CD14-positive monocyte (primary cell): Measurements from ENCODE around the gene HS6ST2. TPM values are rescaled to one million over a fixed set of nuclear protein-coding genes. Genes with fewer than 3 reads are reported as not detected.

ENCODE experiments used
- DNase-seq, 3 donors: peaks; one replicate each; pipeline ENCODE4 v3.0.0-alpha.2; 2011 to 2022
- H2AFZ ChIP-seq: 2 replicates; pipeline ENCODE4 v1.6.0; 2012; ENCODE audit warnings: mild to moderate bottlenecking, low read depth, low read length, inconsistent platforms; ENCODE audit not compliant: insufficient read depth, poor library complexity, severe bottlenecking
- H3K27ac ChIP-seq, 2 donors: 1 replicate in 1 of 2; 2 replicates in 1 of 2; pipeline ENCODE4 v1.5.1; 2012 to 2013; ENCODE audit warnings: low read length in 2 of 2, control low read depth in 1 of 2, inconsistent platforms in 1 of 2, low read depth in 1 of 2, mild to moderate bottlenecking in 1 of 2
- H3K27me3 ChIP-seq, 2 donors: one replicate each; pipeline versions ENCODE4 v1.6.0 to v1.6.1; 2011 to 2013; ENCODE audit warnings: low read length in 2 of 2; ENCODE audit not compliant: control insufficient read depth in 2 of 2, insufficient read depth in 2 of 2
- H3K36me3 ChIP-seq, 2 donors: replicated peaks in 1 of 2; 1 replicate in 1 of 2; 2 replicates in 1 of 2; pipeline versions ENCODE4 v1.5.1 to v1.6.1; 2012 to 2013; ENCODE audit warnings: low read length in 2 of 2, control low read depth in 1 of 2, inconsistent platforms in 1 of 2, mild to moderate bottlenecking in 1 of 2; ENCODE audit not compliant: insufficient read depth in 2 of 2, control insufficient read depth in 1 of 2
- H3K4me1 ChIP-seq, 2 donors: 1 replicate in 1 of 2; 2 replicates in 1 of 2; pipeline versions ENCODE4 v1.5.1 to v1.6.1; 2012 to 2013; ENCODE audit warnings: low read length in 2 of 2, control low read depth in 1 of 2, inconsistent platforms in 1 of 2, mild to moderate bottlenecking in 1 of 2, moderate library complexity in 1 of 2; ENCODE audit not compliant: insufficient read depth in 2 of 2, control insufficient read depth in 1 of 2
- H3K4me2 ChIP-seq: replicated peaks from 2 replicates; pipeline ENCODE3; 2012; ENCODE audit warnings: low read length, moderate library complexity, mild to moderate bottlenecking; ENCODE audit not compliant: poor library complexity, severe bottlenecking; ENCODE audit errors: extremely low read depth
- H3K4me3 ChIP-seq, 3 experiments: fragments of 200-600 bp in 1 of 3; sonication (generic) in 1 of 3; replicated peaks in 1 of 3; 1 replicate in 2 of 3; 2 replicates in 1 of 3; pipeline ENCODE4 v1.5.1; 2011 to 2013; ENCODE audit warnings: low read length in 3 of 3, mild to moderate bottlenecking in 3 of 3, control low read depth in 2 of 3, low read depth in 2 of 3, inconsistent platforms in 1 of 3, moderate library complexity in 1 of 3
- H3K79me2 ChIP-seq: 2 replicates; pipeline ENCODE4 v1.6.0; 2012; ENCODE audit warnings: mild to moderate bottlenecking, control low read depth, inconsistent platforms, low read length, moderate library complexity; ENCODE audit not compliant: insufficient read depth
- H3K9ac ChIP-seq: 2 replicates; pipeline ENCODE4 v1.6.0; 2017; ENCODE audit warnings: low read length, mild to moderate bottlenecking; ENCODE audit not compliant: insufficient read depth, poor library complexity, severe bottlenecking
- H3K9me3 ChIP-seq, 2 donors: replicated peaks in 1 of 2; 1 replicate in 1 of 2; 2 replicates in 1 of 2; pipeline versions ENCODE4 v1.5.1 to v1.6.1; 2012 to 2013; ENCODE audit warnings: low read length in 2 of 2, control low read depth in 1 of 2; ENCODE audit not compliant: control insufficient read depth in 1 of 2, insufficient read depth in 1 of 2
- H4K20me1 ChIP-seq: 2 replicates; pipeline ENCODE4 v1.6.0; 2012; ENCODE audit warnings: mild to moderate bottlenecking, low read length, control low read depth, moderate library complexity; ENCODE audit not compliant: insufficient read depth
- H3K27ac Mint-ChIP-seq, 7 donors: one replicate each; pipeline ENCODE4 v1.8.0; 2020; ENCODE audit warnings: mild to moderate bottlenecking in 7 of 7, mixed read lengths in 7 of 7, moderate library complexity in 6 of 7, inconsistent platforms in 2 of 7
- H3K27me3 Mint-ChIP-seq, 3 donors: one replicate each; pipeline ENCODE4 v1.8.0; 2021 to 2022; ENCODE audit warnings: low read depth in 3 of 3, mild to moderate bottlenecking in 3 of 3, mixed read lengths in 3 of 3, moderate library complexity in 3 of 3, inconsistent platforms in 1 of 3
- H3K36me3 Mint-ChIP-seq, 2 donors: one replicate each; pipeline ENCODE4 v1.8.0; 2020; ENCODE audit warnings: mixed read lengths in 2 of 2, inconsistent platforms in 1 of 2, mild to moderate bottlenecking in 1 of 2
- H3K4me1 Mint-ChIP-seq: one replicate; pipeline ENCODE4 v1.8.0; 2020; ENCODE audit warnings: mild to moderate bottlenecking, mixed read lengths
- H3K4me3 Mint-ChIP-seq, 2 donors: one replicate each; pipeline ENCODE4 v1.8.0; 2020; ENCODE audit warnings: mild to moderate bottlenecking in 2 of 2, mixed read lengths in 2 of 2, moderate library complexity in 1 of 2
- H3K9me3 Mint-ChIP-seq, 7 donors: one replicate each; pipeline ENCODE4 v1.8.0; 2020 to 2022; ENCODE audit warnings: mixed read lengths in 7 of 7, mild to moderate bottlenecking in 6 of 7, moderate library complexity in 6 of 7, inconsistent platforms in 2 of 7
- WGBS: methylation state at CpG from one replicate; pipeline ENCODE4 v1.1.5; 2013; ENCODE audit warnings: missing lambda C conversion rate; ENCODE audit not compliant: insufficient coverage; 5-methylcytosine and 5-hydroxymethylcytosine counted together
- intact Hi-C, 2 donors: fragments of 100-400 bp; cut with micrococcal nuclease; formaldehyde crosslinking; loops; one replicate each; pipeline versions ENCODE4 v1.15.0 to v1.15.1; 2023
- polyA plus RNA-seq, 3 donors: library from polyadenylated mRNA; depleted of rRNA in 1 of 3; unstranded in 2 of 3; stranded (reverse) in 1 of 3; fragments of 300-500 nt in 2 of 3; fragments of >200 nt in 1 of 3; fragmentation: Illumina TruSeq in 2 of 3; gene quantifications; 1 replicate in 2 of 3; 2 replicates in 1 of 3; pipeline ENCODE4 v1.2.3, GENCODE V29; 2012 to 2021
- TF ChIP-seq, protein P1 (sequence below): fragments of 200-600 bp; IDR thresholded peaks from one replicate; pipeline ENCODE4 v1.8.0; 2022; ENCODE audit warnings: antibody characterized with exemption, mild to moderate bottlenecking

HS6ST2 gene
- polyA plus RNA-seq, 3 donors = not detected

DNA sequence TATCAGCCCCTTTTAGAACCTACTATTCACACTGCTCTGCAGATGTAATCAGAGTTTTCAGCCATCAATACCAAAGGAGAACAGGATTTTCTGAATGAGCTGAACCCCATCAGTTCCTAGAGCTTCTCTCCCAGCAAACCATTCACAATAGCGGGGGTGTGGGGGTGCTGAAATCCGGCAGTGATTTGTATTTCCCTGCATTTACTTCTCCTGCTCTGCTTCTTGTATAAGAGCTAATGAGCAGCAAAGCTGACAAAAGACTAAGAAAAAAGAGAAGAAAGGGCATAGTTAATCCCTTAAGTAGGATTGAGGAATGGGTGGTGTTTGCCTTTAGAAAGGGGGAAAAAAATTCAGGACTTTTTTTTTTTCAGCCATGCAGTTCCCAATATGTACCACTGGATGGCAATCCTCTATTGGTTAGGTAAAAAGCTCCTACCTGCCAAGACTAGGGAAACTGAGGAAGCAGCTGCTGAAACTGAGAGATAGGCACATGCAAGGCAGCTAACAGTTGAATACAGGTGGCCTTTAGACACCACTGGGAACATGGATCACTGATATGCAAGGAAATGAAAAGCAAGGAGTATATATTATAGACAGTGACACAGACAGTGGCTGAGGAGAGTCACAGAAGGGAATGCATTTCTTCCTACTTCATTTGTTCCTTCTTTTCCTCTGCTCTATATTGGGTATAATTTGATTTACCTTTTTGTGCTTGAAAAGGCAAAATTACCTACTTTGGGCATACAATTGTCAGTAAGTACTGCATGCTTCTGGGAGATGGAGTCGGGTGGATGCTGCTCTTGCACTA is 217.9 kb downstream of the HS6ST2 start:
- H3K36me3 Mint-ChIP-seq = no peaks in the 10 kb centered on the region
- Histone ChIP-seq H3K4me1 (peaks cover 6 to 8% of the 10 kb centered on the region in 2 donors), H3K36me3 (no peaks in the 10 kb centered on the region), H3K4me3 (no peak overlapping the region), H3K4me2 (no peak overlapping the region), H3K27me3 (peaks cover 0 to 4% of the 10 kb centered on the region in 2 donors), H3K9me3 (no peaks in the 10 kb centered on the region), H3K9ac (no peak overlapping the region), H2AFZ (no peak overlapping the region), H3K79me2 (no peaks in the 10 kb centered on the region), H4K20me1 (no peaks in the 10 kb centered on the region), H3K27ac (no peak overlapping the region)
- peaks cover 0 to 1% (median 0%) of the 10 kb centered on the region in 7 donors for H3K9me3 Mint-ChIP-seq
- H3K27me3 Mint-ChIP-seq = peaks cover 0 to 19% (median 2%) of the 10 kb centered on the region in 3 donors
- no peak overlapping the region for H3K4me3 Mint-ChIP-seq
- no peak for DNase-seq
- intact Hi-C loops = no loop called here
- TF ChIP-seq, protein P1, sequence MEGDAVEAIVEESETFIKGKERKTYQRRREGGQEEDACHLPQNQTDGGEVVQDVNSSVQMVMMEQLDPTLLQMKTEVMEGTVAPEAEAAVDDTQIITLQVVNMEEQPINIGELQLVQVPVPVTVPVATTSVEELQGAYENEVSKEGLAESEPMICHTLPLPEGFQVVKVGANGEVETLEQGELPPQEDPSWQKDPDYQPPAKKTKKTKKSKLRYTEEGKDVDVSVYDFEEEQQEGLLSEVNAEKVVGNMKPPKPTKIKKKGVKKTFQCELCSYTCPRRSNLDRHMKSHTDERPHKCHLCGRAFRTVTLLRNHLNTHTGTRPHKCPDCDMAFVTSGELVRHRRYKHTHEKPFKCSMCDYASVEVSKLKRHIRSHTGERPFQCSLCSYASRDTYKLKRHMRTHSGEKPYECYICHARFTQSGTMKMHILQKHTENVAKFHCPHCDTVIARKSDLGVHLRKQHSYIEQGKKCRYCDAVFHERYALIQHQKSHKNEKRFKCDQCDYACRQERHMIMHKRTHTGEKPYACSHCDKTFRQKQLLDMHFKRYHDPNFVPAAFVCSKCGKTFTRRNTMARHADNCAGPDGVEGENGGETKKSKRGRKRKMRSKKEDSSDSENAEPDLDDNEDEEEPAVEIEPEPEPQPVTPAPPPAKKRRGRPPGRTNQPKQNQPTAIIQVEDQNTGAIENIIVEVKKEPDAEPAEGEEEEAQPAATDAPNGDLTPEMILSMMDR = peak; percentile 55
- no peak overlapping the region for H3K27ac Mint-ChIP-seq
- no CpG with 5 or more reads among the region's 3 CpGs for WGBS
- H3K4me1 Mint-ChIP-seq = peaks cover 6% of the 10 kb centered on the region

DNA sequence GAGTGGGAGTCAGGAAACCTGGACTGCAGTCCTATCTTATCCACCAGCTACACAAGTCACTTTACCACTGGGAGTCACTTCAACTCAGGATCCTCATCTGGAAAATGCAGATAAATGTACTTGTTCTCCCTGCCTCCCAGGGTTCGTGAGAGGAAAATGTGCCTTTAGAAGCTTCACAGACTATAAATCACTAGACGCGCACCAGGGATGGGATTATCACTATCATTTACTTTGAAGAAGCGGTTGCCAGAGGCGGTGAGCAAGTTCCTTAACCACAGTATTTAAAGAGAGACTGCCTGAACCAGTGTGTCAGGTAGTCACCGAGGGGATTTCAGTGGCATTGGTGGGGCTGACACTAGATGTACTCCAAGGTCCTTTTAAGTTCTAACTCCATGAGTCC is 219.5 kb downstream of the HS6ST2 start:
- no peaks in the 10 kb centered on the region for H3K9me3 Mint-ChIP-seq
- no peak for DNase-seq
- H3K9me3 ChIP-seq = no peaks in the 10 kb centered on the region
- H2AFZ ChIP-seq = no peak overlapping the region
- no peak overlapping the region for H3K27ac Mint-ChIP-seq
- H3K27ac ChIP-seq = no peak overlapping the region
- peaks cover 0 to 24% (median 2%) of the 10 kb centered on the region in 3 donors for H3K27me3 Mint-ChIP-seq
- H3K4me3 ChIP-seq = no peak overlapping the region
- H3K36me3 Mint-ChIP-seq = no peaks in the 10 kb centered on the region
- TF ChIP-seq, protein P1 = no peak
- H3K4me1 Mint-ChIP-seq = peaks cover 6% of the 10 kb centered on the region
- no peak overlapping the region for H3K4me2 ChIP-seq
- H4K20me1 ChIP-seq = no peaks in the 10 kb centered on the region
- intact Hi-C loops = no loop called here
- no peaks in the 10 kb centered on the region for H3K79me2 ChIP-seq
- no peak overlapping the region for H3K9ac ChIP-seq
- no peaks in the 10 kb centered on the region for H3K36me3 ChIP-seq
- no CpG with 5 or more reads among the region's 6 CpGs for WGBS
- peaks cover 0 to 4% of the 10 kb centered on the region in 2 donors for H3K27me3 ChIP-seq
- peaks cover 6 to 8% of the 10 kb centered on the region in 2 donors for H3K4me1 ChIP-seq
- no peak overlapping the region for H3K4me3 Mint-ChIP-seq
